Inferior parietal cortex (tissue), 1 donor: ENCODE results near the gene CXorf66.
"Not testable (repeated sequence)": the region's sequence is repeated elsewhere in the genome, so short reads cannot be mapped to it uniquely, and the experiment has no call there.

Source experiments
- DNase-seq: peaks from one replicate; pipeline ENCODE4 v3.0.0-alpha.2; 2016; ENCODE audit errors: extremely low spot score

CXorf66 gene

GRCh38 chrX:139965421-139965820, at the start of gene CXorf66:
CXorf66 (minus strand) TSS chrX:139965521; CDS start chrX:139965496, 25 bp downstream.
- no peak for DNase-seq

- no peak for DNase-seq
Measured at GRCh38 chrX:139982856-139983255, 17.5 kb upstream of the CXorf66 start.

GRCh38 chrX:139974471-139974870, 9.2 kb upstream of the CXorf66 start:
- DNase-seq = no peak

- no peak for DNase-seq
Measured at GRCh38 chrX:139972629-139973624, 7.6 kb upstream of the CXorf66 start.

GRCh38 chrX:139972113-139972512, 6.8 kb upstream of the CXorf66 start:
- no peak for DNase-seq

- no peak for DNase-seq
Measured at GRCh38 chrX:139971394-139971749, 6.1 kb upstream of the CXorf66 start.

- no peak for DNase-seq
Measured at GRCh38 chrX:139969286-139969685, 4.0 kb upstream of the CXorf66 start.

- no peak for DNase-seq
Measured at GRCh38 chrX:139967750-139968149, 2.4 kb upstream of the CXorf66 start.

GRCh38 chrX:139967300-139967699, 2.0 kb upstream of the CXorf66 start:
- DNase-seq = no peak

GRCh38 chrX:139966159-139966558, 838 bp upstream of the CXorf66 start:
- DNase-seq = not testable (repeated sequence)

GRCh38 chrX:139961091-139961490, 4.2 kb downstream of the CXorf66 start:
- DNase-seq = not testable (repeated sequence)

- DNase-seq = no peak
Measured at GRCh38 chrX:139949703-139950102, 15.6 kb downstream of the CXorf66 start.

GRCh38 chrX:139945075-139945474, 20.2 kb downstream of the CXorf66 start:
- no peak for DNase-seq

GRCh38 chrX:139936259-139936658, 29.1 kb downstream of the CXorf66 start:
- no peak for DNase-seq

- DNase-seq = no peak
Measured at GRCh38 chrX:139933904-139934303, 31.4 kb downstream of the CXorf66 start.

- peak; percentile 52 for DNase-seq
Measured at GRCh38 chrX:139932901-139933796, 32.2 kb downstream of the CXorf66 start, which contains the start of gene ATP11C. ATP11C (minus strand) TSS chrX:139933053; CDS start chrX:139932042, 1,011 bp downstream.

GRCh38 chrX:139932073-139932900, 33.0 kb downstream of the CXorf66 start:
- no peak for DNase-seq

- DNase-seq = no peak
Measured at GRCh38 chrX:139931646-139932072, 33.7 kb downstream of the CXorf66 start.

- DNase-seq = no peak
Measured at GRCh38 chrX:139930916-139931645, 34.2 kb downstream of the CXorf66 start.

GRCh38 chrX:139930401-139930800, 34.9 kb downstream of the CXorf66 start:
- DNase-seq = no peak

GRCh38 chrX:139929876-139930275, 35.4 kb downstream of the CXorf66 start:
- DNase-seq = no peak
